Activated T-helper 2 cell treated with anti-CD3 and anti-CD28 coated beads, Interferon-gamma antibody, Interleukin-2, Interleukin-4, amounts not matched to agents 10 μg/mL and 5 μg/mL and 100 μg/mL, durations not matched to agents 14 hours and 24 hours and 36 hours (primary cell): ENCODE data around the gene APOL1. TPM values are rescaled to one million over a fixed set of nuclear protein-coding genes. Genes with fewer than 3 reads are reported as not detected.
"Not testable (repeated sequence)": the region's sequence is repeated elsewhere in the genome, so short reads cannot be mapped to it uniquely, and the experiment has no call there.

Experiments
- DNase-seq: peaks from one replicate; pipeline ENCODE4 v3.0.0; 2021; ENCODE audit warnings: low spot score
- H3K27ac Mint-ChIP-seq: one replicate; pipeline ENCODE4 v1.8.0; 2021; ENCODE audit warnings: mixed read lengths
- H3K27me3 Mint-ChIP-seq: one replicate; pipeline ENCODE4 v1.8.0; 2021; ENCODE audit warnings: low read depth, mixed read lengths
- H3K36me3 Mint-ChIP-seq: one replicate; pipeline ENCODE4 v1.8.0; 2021; ENCODE audit warnings: low read depth, mixed read lengths
- H3K4me1 Mint-ChIP-seq: one replicate; pipeline ENCODE4 v1.8.0; 2021; ENCODE audit warnings: low read depth, mixed read lengths
- H3K4me3 Mint-ChIP-seq: one replicate; pipeline ENCODE4 v1.8.0; 2021; ENCODE audit warnings: low read depth, mild to moderate bottlenecking, moderate library complexity, mixed read lengths
- H3K9me3 Mint-ChIP-seq: one replicate; pipeline ENCODE4 v1.8.0; 2021; ENCODE audit warnings: mixed read lengths
- intact Hi-C: fragments of 100-400 bp; cut with micrococcal nuclease; formaldehyde crosslinking; loops from one replicate; pipeline ENCODE4 v1.15.1; 2023
- total RNA-seq: library from RNA; stranded (reverse); gene quantifications from 2 replicates; pipeline ENCODE4 v1.2.3, GENCODE V29; 2022

The APOL1 gene
- total RNA-seq, 1 donor from 2014 or later, result 31.5 TPM

- peaks cover 40% of the 10 kb centered on the region for H3K36me3 Mint-ChIP-seq
- peaks cover 18% of the 10 kb centered on the region for H3K9me3 Mint-ChIP-seq
- H3K27me3 Mint-ChIP-seq, result no peaks in the 10 kb centered on the region
- peak; percentile 87 for DNase-seq
- H3K27ac Mint-ChIP-seq, result peak within 1 kb of the TSS; percentile 93
- H3K4me3 Mint-ChIP-seq, result peak within 1 kb of the TSS; percentile 95
- intact Hi-C loops, result loop anchor here (1.0 to 2.0 kb wide), 5 partner anchors 14 to 591 kb away; partner anchors contain the start of genes APOL1, APOL3 and APOL6
- peaks cover 35% of the 10 kb centered on the region for H3K4me1 Mint-ChIP-seq
These were observed 13.3 kb upstream of the APOL1 start, which contains the start of gene APOL2 for GRCh38 chr22:36239401-36240171. TSS of gene APOL2 (minus strand) at chr22:36239527. CDS start at chr22:36233162, 6,365 bp downstream.

DNA sequence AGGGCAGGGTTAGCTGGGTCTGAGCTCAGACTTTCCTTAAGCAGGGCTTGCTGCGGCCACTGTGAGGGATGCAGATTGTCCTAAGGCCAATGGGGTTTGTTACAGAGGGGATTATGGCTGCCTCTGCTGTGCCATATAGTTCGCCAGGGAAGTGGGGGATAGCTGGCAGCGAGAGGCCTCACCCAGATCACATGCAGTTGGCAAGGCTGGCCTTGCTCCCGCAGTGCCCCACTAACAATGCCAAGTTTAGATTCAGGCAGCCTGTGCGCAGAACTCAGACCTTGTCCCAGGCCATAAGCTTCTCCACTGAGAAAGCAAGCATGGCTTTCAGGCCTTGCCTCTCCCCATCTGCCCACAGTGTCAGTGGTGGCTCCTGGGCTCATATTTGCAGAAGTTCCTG lies 8.9 kb upstream of the APOL1 start:
- H3K36me3 Mint-ChIP-seq, result peaks cover 5% of the 10 kb centered on the region
- H3K4me3 Mint-ChIP-seq, result no peak overlapping the region

GRCh38 chr22:36244522-36245391 lies 8.2 kb upstream of the APOL1 start:
- no peak overlapping the region for H3K4me3 Mint-ChIP-seq
- no peaks in the 10 kb centered on the region for H3K27me3 Mint-ChIP-seq
- H3K9me3 Mint-ChIP-seq, result peaks cover 24% of the 10 kb centered on the region
- intact Hi-C loops, result no loop called here
- DNase-seq, result no peak
- H3K4me1 Mint-ChIP-seq, result peaks cover 3% of the 10 kb centered on the region
- no peak overlapping the region for H3K27ac Mint-ChIP-seq
- H3K36me3 Mint-ChIP-seq, result no peaks in the 10 kb centered on the region

More for the DNA sequence above, 8.9 kb upstream of the APOL1 start:
- Mint-ChIP-seq H3K9me3 (peaks cover 21% of the 10 kb centered on the region), H3K27ac (no peak overlapping the region), H3K4me1 (peaks cover 7% of the 10 kb centered on the region), H3K27me3 (no peaks in the 10 kb centered on the region)
- intact Hi-C loops, result no loop called here
- no peak for DNase-seq

DNA sequence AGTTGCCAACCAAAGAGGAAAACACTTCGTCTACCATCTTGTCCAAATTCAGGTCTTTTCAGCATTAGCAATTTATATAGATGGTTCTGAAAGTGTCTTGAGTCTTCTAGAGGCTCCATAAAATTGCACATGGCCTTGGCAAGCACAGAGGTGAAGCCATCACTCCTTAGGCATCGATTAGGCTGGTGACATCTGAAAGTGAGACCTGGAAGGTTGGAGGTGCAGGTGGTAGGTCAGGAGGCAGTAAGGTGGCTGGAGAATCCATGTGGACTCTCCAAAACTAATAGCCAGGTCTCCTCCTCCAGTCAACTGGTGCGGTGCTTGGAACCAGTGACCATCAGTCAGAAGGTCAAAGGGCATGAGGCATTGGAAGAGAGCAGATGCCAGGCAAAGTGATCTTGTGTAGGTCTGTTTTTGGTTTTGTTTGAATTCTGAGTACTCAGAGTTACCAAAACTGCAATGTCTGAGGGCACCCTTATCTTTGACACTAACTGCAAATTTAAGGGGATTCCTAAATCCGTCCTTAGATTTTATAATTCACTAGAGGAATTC lies 7.1 kb upstream of the APOL1 start:
- Mint-ChIP-seq H3K9me3 (peaks cover 24% of the 10 kb centered on the region), H3K27ac (no peak overlapping the region), H3K36me3 (no peaks in the 10 kb centered on the region), H3K27me3 (no peaks in the 10 kb centered on the region), H3K4me1 (no peaks in the 10 kb centered on the region), H3K4me3 (no peak overlapping the region)
- intact Hi-C loops, result no loop called here
- DNase-seq, result no peak

- Mint-ChIP-seq H3K36me3 (no peaks in the 10 kb centered on the region), H3K4me1 (peaks cover 4% of the 10 kb centered on the region), H3K9me3 (peaks cover 24% of the 10 kb centered on the region), H3K27ac (no peak overlapping the region), H3K27me3 (no peaks in the 10 kb centered on the region), H3K4me3 (no peak overlapping the region)
- intact Hi-C loops, result no loop called here
- no peak for DNase-seq
These were observed 6.2 kb upstream of the APOL1 start for GRCh38 chr22:36246718-36247117.

GRCh38 chr22:36247955-36248354 lies 5.0 kb upstream of the APOL1 start:
- Mint-ChIP-seq H3K27me3 (no peaks in the 10 kb centered on the region), H3K27ac (no peak overlapping the region), H3K9me3 (peaks cover 17% of the 10 kb centered on the region), H3K4me3 (no peak overlapping the region), H3K4me1 (peaks cover 11% of the 10 kb centered on the region), H3K36me3 (no peaks in the 10 kb centered on the region)
- intact Hi-C loops, result no loop called here
- no peak for DNase-seq

DNA sequence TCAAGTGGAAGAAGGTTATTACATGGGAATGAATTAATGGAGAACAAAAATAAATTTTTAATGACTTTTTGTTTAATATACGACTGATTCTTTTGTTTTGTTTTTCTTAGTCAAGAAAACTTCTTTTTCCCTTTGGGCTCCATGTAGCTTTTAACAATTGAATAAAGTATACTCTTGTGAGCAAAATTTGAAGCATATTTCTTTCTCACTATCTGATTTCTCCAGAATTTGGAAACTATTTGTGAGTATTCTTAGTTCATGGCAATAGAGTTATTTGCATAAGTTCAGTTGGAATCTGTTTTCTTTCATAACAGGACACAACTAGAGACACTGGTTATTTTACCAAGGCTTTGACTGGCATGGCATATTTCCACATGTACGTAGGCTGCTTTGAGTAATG lies 3.8 kb upstream of the APOL1 start:
- H3K27me3 Mint-ChIP-seq, result no peaks in the 10 kb centered on the region
- intact Hi-C loops, result no loop called here
- H3K4me3 Mint-ChIP-seq, result no peak overlapping the region
- DNase-seq, result no peak
- peaks cover 23% of the 10 kb centered on the region for H3K4me1 Mint-ChIP-seq
- H3K9me3 Mint-ChIP-seq, result peaks cover 17% of the 10 kb centered on the region
- peaks cover 7% of the 10 kb centered on the region for H3K36me3 Mint-ChIP-seq
- no peak overlapping the region for H3K27ac Mint-ChIP-seq

DNA sequence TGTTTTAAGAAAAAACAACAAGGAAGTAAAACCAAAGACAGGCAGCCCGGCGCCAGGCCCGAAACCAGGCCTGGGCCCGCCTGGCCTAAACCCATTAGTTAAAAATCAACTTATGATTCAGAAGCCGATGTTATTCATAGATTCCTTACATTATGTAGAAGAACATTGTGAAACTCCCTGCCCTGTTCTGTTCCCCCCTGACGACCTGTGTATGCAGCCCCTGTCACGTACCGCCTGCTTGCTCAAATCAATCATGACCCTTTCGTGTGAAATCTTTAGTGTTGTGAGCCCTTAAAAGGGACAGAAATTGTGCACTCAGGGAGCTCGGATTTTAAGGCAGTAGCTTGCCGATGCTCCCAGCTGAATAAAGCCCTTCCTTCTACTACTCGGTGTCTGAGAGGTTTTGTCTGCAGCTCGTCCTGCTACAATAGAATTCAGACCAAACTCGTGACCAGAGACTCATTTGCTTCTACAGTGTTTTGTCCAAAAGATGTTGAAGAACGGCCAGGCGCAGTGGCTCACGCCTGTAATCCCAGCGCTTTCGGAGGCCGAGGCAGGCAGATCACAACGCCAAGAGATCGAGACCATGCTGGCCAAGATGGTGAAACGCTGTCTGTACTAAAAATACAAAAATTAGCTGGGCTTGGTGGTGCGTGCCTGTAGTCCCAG lies 2.5 kb upstream of the APOL1 start:
- H3K27ac Mint-ChIP-seq, intact Hi-C loops, DNase-seq, H3K4me3 Mint-ChIP-seq, H3K27me3 Mint-ChIP-seq: not testable (repeated sequence)
- Mint-ChIP-seq H3K36me3 (peaks cover 14% of the 10 kb centered on the region), H3K9me3 (peaks cover 17% of the 10 kb centered on the region), H3K4me1 (peaks cover 28% of the 10 kb centered on the region)

- H3K4me1 Mint-ChIP-seq, result peaks cover 42% of the 10 kb centered on the region
- intact Hi-C loops, DNase-seq, H3K27me3 Mint-ChIP-seq: not testable (repeated sequence)
- H3K4me3 Mint-ChIP-seq, result peak overlapping the region; percentile 93
- H3K9me3 Mint-ChIP-seq, result peaks cover 17% of the 10 kb centered on the region
- H3K36me3 Mint-ChIP-seq, result peaks cover 27% of the 10 kb centered on the region
- H3K27ac Mint-ChIP-seq, result peak overlapping the region; percentile 88
These were observed 839 bp upstream of the APOL1 start for GRCh38 chr22:36251979-36252608.

DNA sequence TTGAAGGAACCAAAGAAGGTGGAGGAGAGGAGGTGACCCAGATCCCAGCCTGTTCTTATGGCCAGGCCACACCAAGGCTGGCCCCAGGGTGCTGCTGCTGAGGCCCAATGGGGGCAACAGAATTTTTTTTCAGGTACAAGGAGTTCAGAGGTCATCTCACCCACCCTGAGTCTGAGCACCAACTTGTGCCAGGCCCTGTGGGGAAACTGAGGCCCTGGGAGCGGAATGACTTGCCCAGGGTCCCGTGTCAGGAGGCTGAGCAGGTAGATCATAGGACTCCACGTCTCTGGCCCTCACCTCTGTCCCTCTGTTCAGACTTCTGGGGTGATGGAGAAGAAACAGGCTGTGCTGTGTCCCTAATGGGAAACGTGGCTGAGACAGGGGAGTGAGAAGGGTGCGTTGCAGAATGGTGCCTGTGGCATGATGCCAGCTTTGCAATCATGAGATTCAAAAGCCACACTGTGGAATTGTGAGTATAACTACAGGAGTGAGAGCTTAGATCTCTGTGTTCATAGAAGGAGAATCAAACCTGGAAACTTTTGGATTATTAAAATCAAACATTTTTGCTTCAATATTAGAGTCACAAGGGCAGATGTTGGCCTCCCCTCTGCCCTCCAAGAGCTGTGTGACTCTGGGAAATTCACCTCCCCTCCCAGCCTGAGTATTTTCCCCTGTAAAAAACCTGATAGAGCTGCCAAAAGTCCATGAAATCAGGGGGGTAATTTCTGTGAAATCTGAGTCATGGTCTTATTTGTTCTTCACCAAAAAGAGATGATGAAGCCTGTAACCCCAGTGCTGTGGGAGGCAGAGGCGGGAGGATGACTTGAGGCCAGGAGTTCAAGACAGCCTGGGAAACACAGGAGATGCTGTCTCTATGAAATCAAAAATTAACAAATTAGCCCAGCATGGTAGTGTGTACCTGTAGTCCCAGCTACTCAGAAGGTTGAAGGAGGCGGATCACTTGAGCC lies 874 bp downstream of the APOL1 start:
- Mint-ChIP-seq H3K27ac (peak overlapping the region; percentile 88), H3K9me3 (peaks cover 5% of the 10 kb centered on the region), H3K27me3 (no peaks in the 10 kb centered on the region), H3K4me3 (peak overlapping the region; percentile 93), H3K36me3 (peaks cover 40% of the 10 kb centered on the region), H3K4me1 (peaks cover 54% of the 10 kb centered on the region)
- intact Hi-C loops, result loop anchor here (1.0 kb wide), 1 partner anchor 15 kb away; the partner anchor contains the start of gene APOL2
- DNase-seq, result no peak

DNA sequence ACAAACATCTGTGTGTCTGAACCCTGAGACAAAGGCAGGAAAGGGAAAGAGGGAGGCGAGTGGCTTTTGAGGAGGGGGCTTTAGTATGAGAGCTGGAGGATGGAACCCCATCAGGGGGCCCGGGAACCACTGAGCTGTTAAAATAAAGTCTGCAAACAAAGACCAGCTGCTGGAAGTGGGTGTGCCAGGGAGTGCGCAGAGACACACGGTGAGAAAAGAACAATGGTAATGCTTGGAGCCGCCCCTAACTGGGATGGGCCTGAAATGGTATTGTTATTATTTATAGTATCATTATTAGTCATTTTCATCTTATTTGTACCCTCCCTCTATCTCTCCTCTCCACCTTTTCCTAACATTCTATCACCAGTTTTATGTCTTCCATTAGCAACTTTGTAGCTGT lies 2.6 kb downstream of the APOL1 start:
- DNase-seq, H3K9me3 Mint-ChIP-seq, H3K27me3 Mint-ChIP-seq, intact Hi-C loops: not testable (repeated sequence)
- Mint-ChIP-seq H3K4me1 (peaks cover 62% of the 10 kb centered on the region), H3K27ac (peak overlapping the region; percentile 50), H3K36me3 (peaks cover 57% of the 10 kb centered on the region), H3K4me3 (peak overlapping the region; percentile 93)
